ENCODE data around the gene SLC7A6. TPM values are rescaled to one million over a fixed set of nuclear protein-coding genes. Genes with fewer than 3 reads are reported as not detected.
A peak's percentile ranks its signal among the peaks of the same experiment; 100 is the strongest.

SLC7A6 gene
- total RNA-seq, 2 donors from 2014 or later: 99.8 to 131 TPM

DNA sequence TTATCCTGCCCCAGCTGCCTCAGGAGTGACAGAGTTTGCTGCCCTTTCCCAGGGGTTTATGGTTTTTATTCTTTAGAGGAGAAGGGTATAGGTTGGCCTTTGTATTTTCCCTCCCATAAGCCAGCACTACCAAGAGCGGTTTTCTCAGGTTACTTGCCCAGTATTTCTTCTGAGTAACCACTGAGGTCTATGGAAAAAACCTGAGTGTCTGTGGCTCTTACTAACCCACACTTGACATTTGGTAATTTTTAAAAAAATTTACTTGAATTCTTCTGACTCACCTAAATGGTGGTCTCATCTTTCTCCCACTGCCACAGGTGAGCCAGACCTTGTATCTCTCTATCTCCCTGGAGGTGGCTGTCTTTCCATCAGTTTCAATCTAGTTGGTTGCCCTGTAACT lies 6.0 kb downstream of the SLC7A6 start:
- H3K4me1 Mint-ChIP-seq (ENCODE audit: low read depth): peaks cover 95% of the 10 kb centered on the region
- H3K27ac Mint-ChIP-seq: peak overlapping the region; percentile 86
- peak; percentile 66 to 75 for ATAC-seq (replicated peaks in 1 of 2)
- H3K27me3 Mint-ChIP-seq (ENCODE audit: low read depth): no peaks in the 10 kb centered on the region
- DNase-seq: peak in 1 of 2 donors; percentile 35
- no peaks in the 10 kb centered on the region for H3K9me3 Mint-ChIP-seq
- peak overlapping the region; percentile 59 to 75 for H3K4me3 Mint-ChIP-seq
- H3K36me3 Mint-ChIP-seq (ENCODE audit: insufficient read depth in 2 of 2): peaks cover 15 to 32% of the 10 kb centered on the region in 2 donors

DNA sequence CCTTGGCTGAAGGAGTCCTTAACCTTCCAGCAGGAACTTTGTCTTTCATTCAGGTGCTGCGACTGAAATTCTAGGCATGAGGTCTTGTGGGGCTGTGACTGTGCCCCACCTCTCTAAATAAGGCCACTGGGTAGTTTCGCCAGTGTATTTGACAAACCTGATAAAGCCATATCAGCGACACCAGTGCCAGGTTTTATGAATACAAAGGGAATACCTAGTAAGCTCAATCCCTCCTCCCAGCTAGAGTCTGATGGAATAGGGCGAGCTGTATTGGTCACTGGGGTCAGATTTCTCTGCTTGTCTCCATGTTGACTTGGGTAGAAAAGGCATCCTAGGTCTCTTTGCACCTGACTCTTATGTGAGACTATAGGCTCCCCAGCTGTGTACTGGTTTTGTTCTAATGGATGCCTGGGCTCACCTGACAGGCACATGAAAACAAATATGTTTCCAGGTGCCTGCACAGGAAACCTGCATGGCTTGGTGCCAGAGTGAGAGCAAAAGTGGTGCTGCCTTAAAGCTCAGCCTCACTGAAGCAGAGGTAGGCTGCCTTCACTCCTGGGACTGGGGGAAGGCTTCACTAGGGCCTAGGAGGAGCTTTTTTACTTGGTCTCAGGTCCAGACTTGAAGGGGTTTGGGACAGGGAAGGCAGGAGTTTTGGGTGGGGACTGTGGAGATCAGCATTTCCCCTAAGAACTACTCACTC lies 8.3 kb downstream of the SLC7A6 start:
- Mint-ChIP-seq H3K4me3 (peak overlapping the region; percentile 78 to 84), H3K4me1 (ENCODE audit: low read depth) (peaks cover 92% of the 10 kb centered on the region), H3K36me3 (ENCODE audit: insufficient read depth in 2 of 2) (peaks cover 15 to 31% of the 10 kb centered on the region in 2 donors), H3K9me3 (no peaks in the 10 kb centered on the region), H3K27ac (peak overlapping the region; percentile 95), H3K27me3 (ENCODE audit: low read depth) (no peaks in the 10 kb centered on the region)
- no peak for ATAC-seq (replicated peaks in 1 of 2)
- DNase-seq: peak in 1 of 2 donors; percentile 24

DNA sequence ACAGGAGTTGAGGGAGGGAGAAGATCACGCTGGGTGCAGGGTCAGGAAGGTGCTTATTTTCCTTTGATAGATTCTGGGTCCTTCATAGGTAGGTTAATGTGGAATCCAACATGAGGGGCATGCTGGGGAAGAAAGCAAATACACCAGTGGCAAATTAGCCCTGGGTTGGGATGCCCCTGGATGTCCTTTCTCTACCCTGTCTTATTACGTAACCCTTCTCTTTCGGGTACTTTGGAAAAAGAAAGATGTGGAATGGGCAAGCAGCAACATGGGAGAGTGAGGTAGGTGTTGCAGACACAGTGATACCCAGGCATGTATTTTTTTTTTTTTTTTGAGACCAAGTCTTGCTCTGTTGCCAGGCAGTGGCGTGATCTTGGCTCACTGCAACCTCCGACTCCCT lies 9.1 kb downstream of the SLC7A6 start:
- Mint-ChIP-seq H3K4me3 (peak overlapping the region; percentile 78 to 84), H3K27me3 (ENCODE audit: low read depth) (no peaks in the 10 kb centered on the region), H3K27ac (peak overlapping the region; percentile 95), H3K36me3 (ENCODE audit: insufficient read depth in 2 of 2) (peaks cover 15 to 33% of the 10 kb centered on the region in 2 donors), H3K9me3 (no peaks in the 10 kb centered on the region), H3K4me1 (ENCODE audit: low read depth) (peaks cover 84% of the 10 kb centered on the region)
- no peak for DNase-seq
- ATAC-seq (replicated peaks in 1 of 2): no peak

DNA sequence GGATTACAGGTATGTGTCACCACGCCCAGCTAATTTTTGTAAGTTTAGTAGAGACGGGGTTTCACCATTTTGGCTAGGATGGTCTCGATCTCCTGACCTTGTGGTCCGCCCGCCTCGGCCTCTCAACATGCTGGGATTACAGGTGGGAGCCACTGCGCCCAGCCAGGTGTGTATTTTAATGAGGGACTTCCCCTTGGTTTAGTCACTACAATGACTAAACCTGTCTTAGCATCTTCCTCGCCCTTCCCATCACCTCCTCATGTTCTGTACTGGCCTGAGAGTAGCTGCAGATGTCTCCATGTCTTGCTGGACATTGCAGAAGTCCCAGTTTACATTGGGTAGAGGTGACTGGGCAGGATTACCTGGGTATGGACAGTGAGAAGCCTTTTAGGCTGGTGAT lies 9.6 kb downstream of the SLC7A6 start:
- ATAC-seq (replicated peaks in 1 of 2): no peak
- Mint-ChIP-seq H3K36me3 (ENCODE audit: insufficient read depth in 2 of 2) (peaks cover 15 to 33% of the 10 kb centered on the region in 2 donors), H3K4me3 (peak overlapping the region; percentile 78 to 84), H3K4me1 (ENCODE audit: low read depth) (peaks cover 81% of the 10 kb centered on the region), H3K27me3 (ENCODE audit: low read depth) (no peaks in the 10 kb centered on the region), H3K27ac (peak overlapping the region; percentile 88), H3K9me3 (no peaks in the 10 kb centered on the region)
- DNase-seq: no peak

DNA sequence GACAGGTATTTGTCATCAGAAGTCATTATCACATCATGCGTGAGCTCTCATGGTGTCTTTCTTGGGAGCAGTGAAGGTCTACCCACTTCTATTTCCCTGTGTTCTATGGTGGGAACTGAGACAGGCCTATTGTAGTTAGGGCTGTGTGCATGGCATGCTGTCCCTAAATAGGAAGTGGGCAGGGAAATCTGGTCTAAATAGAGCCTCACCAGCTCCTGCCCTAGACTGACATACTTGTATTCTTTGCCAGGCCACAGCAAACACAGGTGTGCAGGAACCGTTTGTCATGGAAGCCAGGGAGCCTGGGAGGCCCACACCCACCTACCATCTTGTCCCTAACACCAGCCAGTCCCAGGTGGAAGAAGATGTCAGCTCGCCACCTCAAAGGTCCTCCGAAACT lies 10.1 kb downstream of the SLC7A6 start:
- Mint-ChIP-seq H3K4me3 (peak overlapping the region; percentile 78 to 84), H3K9me3 (no peaks in the 10 kb centered on the region), H3K27ac (peak overlapping the region; percentile 88), H3K27me3 (ENCODE audit: low read depth) (no peaks in the 10 kb centered on the region), H3K4me1 (ENCODE audit: low read depth) (peaks cover 80% of the 10 kb centered on the region), H3K36me3 (ENCODE audit: insufficient read depth in 2 of 2) (peaks cover 12 to 30% of the 10 kb centered on the region in 2 donors)
- no peak for ATAC-seq (replicated peaks in 1 of 2)
- no peak for DNase-seq

DNA sequence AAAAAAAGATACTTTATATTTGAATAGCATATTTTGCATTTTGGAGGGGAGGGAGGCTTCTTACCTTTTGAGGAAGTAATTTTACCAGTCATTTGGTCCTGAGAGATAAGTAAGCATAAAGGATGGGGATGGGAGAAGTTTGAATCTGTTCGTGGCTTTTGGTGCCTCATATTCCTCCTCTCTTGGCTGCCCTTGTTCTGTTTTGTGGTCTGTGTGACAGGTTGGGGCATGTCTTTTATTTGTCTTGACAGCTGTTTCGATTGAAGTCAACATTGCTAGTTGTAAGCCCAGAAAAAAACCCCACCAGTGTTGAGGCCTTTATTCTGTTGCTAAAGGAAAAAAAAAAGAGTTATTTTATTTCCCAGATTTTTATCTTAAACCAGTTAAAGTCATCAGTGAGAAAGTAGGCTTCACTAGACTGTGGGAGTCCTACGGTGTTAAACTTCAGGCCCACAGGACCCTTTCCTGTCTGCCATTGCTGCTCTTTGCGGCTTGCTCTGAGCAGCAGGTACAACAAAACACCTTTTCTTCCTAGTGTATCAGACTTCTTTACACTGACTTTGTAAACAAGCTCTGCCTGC lies 11.4 kb downstream of the SLC7A6 start:
- peak overlapping the region; percentile 95 for H3K27ac Mint-ChIP-seq
- H3K4me3 Mint-ChIP-seq: peak overlapping the region; percentile 42 to 53
- H3K27me3 Mint-ChIP-seq (ENCODE audit: low read depth): no peaks in the 10 kb centered on the region
- peak; percentile 89 to 90 for ATAC-seq (replicated peaks in 1 of 2)
- DNase-seq: peak; percentile 55 to 66
- no peaks in the 10 kb centered on the region for H3K9me3 Mint-ChIP-seq
- peaks cover 12 to 35% of the 10 kb centered on the region in 2 donors for H3K36me3 Mint-ChIP-seq (ENCODE audit: insufficient read depth in 2 of 2)
- peaks cover 76% of the 10 kb centered on the region for H3K4me1 Mint-ChIP-seq (ENCODE audit: low read depth)

DNA sequence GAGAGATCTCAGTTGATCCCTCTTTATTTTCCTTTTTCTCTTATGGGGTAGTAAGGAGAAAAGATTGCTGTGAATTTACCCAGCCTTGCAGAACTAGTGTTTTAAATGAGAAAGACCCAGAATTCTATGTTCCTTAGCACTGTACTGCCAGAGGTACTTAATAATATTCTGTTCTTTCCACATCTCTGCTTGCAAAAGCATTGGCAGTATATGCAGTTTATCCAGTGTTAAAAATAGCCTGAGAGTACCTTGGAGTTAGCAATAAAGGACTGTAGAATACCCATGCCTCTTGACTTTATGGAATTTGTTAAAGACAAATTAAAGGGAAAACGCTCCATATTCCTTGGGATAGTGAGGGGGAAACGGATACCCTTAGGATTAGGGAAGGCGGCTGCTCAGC lies 11.9 kb downstream of the SLC7A6 start:
- peak in 1 of 2 donors; percentile 2 for ATAC-seq (replicated peaks in 1 of 2)
- no peaks in the 10 kb centered on the region for H3K9me3 Mint-ChIP-seq
- peak overlapping the region; percentile 95 for H3K27ac Mint-ChIP-seq
- no peak for DNase-seq
- H3K36me3 Mint-ChIP-seq (ENCODE audit: insufficient read depth in 2 of 2): peaks cover 12 to 33% of the 10 kb centered on the region in 2 donors
- peak overlapping the region; percentile 42 to 53 for H3K4me3 Mint-ChIP-seq
- peaks cover 76% of the 10 kb centered on the region for H3K4me1 Mint-ChIP-seq (ENCODE audit: low read depth)
- H3K27me3 Mint-ChIP-seq (ENCODE audit: low read depth): no peaks in the 10 kb centered on the region

DNA sequence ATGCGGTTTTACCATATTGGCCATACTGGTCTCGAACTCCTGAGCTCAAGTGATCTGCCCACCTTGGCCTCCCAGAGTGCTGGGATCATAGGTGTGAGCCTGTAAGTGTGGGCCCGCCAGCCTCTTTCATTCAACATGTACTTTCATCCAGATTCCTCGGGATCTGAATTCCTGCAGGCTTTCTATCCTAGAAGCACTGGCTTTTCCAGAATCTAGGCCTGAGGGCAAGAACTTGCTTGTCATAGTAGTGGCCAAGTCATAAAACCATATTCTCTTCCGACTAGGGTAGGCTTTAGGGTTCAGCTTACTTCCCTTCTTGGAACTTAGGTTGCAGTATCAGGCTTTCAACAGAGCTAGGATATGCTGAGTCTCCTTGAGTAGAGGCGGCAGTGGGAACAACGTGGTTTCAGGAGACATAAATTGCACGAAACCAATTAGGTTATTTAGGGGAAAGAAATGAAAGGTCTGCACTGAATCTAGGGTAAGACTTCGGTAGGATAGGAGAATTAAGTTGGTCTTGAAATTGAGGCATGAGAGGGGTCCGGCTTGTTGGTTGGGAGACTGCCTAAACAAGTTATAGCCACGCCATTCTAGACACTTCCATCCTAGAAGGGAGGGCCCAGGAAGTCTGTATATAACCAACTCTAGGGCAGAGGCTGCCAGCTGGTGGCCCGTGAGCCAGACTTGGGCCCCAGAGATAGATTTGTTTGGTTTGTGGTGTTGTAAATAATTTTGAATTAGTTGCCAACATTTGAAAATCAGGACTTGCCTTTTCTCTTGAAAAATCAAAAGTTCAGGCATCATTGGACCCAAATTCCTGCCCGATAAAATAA lies 15.6 kb downstream of the SLC7A6 start:
- Mint-ChIP-seq H3K9me3 (no peaks in the 10 kb centered on the region), H3K36me3 (ENCODE audit: insufficient read depth in 2 of 2) (peaks cover 6 to 22% of the 10 kb centered on the region in 2 donors), H3K4me3 (no peak overlapping the region), H3K4me1 (ENCODE audit: low read depth) (peaks cover 76% of the 10 kb centered on the region), H3K27ac (peak overlapping the region; percentile 82), H3K27me3 (ENCODE audit: low read depth) (no peaks in the 10 kb centered on the region)
- ATAC-seq (replicated peaks in 1 of 2): no peak
- DNase-seq: no peak

DNA sequence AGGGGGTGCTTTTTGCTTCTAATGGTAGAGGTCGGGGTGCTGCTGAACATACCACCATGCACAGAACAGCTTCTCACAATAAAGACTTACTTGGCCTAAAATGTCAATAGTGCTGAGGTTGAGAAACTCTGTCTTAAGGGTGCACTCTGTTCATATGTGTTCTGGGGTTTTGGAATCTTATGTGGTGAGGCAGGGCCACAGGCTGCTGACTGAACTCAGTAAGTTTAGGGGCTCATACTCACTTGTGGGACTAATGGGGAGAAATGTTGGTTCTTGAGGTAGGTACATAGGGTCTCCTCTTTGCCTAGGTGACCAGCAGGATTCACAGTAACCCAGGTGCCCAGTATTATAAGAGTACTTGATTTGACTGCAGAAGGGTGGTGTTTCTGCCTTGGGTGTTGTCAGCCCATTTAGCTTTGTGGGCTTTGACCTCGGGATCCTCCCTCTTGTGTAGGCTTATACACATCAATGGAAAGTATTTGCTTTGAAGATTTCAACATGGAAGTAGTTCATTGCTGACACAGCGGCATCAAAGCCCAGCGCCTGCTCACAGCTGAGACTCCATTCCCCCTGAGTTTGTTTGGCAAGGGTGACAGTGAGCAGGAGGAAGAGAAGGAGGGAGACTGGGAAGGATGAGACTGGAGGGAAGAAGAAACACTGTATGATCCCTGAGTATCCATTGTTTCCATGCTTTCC lies 17.2 kb downstream of the SLC7A6 start:
- H3K4me1 Mint-ChIP-seq (ENCODE audit: low read depth): peaks cover 76% of the 10 kb centered on the region
- H3K4me3 Mint-ChIP-seq: peak overlapping the region; percentile 0 to 44
- H3K27me3 Mint-ChIP-seq (ENCODE audit: low read depth): no peaks in the 10 kb centered on the region
- H3K36me3 Mint-ChIP-seq (ENCODE audit: insufficient read depth in 2 of 2): peaks cover 8 to 26% of the 10 kb centered on the region in 2 donors
- DNase-seq: no peak
- peak; percentile 47 to 67 for ATAC-seq (replicated peaks in 1 of 2)
- peak overlapping the region; percentile 79 for H3K27ac Mint-ChIP-seq
- H3K9me3 Mint-ChIP-seq: no peaks in the 10 kb centered on the region

DNA sequence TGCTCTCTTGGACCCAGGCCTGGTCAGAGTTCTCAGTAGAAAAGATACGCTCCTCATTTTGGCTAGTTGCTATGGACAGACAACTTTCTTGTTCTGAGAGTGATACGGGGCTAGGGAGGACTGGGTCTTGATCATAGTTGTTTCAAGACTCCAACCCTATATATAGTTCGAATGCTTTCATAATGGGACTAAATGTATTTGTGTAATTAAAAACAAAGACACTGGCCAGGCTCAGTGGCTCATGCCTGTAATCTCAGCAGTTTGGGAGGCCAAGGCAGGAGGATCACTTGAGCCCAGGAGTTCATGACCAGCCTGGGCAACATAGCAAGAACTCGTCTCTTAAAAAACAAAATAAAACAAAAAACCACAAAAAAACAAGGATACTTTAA lies 17.7 kb downstream of the SLC7A6 start:
- Mint-ChIP-seq H3K36me3 (ENCODE audit: insufficient read depth in 2 of 2) (peaks cover 10 to 30% of the 10 kb centered on the region in 2 donors), H3K4me1 (ENCODE audit: low read depth) (peaks cover 77% of the 10 kb centered on the region), H3K9me3 (no peaks in the 10 kb centered on the region), H3K27me3 (ENCODE audit: low read depth) (no peaks in the 10 kb centered on the region), H3K27ac (peak overlapping the region; percentile 79), H3K4me3 (peak overlapping the region; percentile 0 to 44)
- ATAC-seq (replicated peaks in 1 of 2): no peak
- DNase-seq: no peak

DNA sequence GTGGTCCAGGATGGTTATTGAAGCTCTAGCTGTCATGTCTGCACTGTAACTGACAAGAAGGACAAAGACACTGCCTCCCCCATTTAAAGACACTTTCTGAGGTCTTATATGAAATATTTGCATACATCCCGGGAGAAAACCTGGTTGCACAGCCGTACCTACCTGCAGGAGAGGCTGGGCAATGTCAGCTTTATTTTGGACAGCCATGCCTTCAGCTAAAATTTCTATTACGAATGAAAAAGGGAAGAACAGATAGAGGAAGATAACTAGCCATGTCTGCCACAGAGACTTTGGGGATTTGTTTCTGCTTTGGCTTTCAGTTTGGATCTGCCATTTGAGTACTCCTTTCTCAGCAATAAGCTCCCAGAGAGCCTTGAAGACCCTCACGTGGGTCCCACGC lies 19.0 kb downstream of the SLC7A6 start:
- H3K4me3 Mint-ChIP-seq: peak overlapping the region; percentile 48 to 77
- peaks cover 12 to 39% of the 10 kb centered on the region in 2 donors for H3K36me3 Mint-ChIP-seq (ENCODE audit: insufficient read depth in 2 of 2)
- no peaks in the 10 kb centered on the region for H3K9me3 Mint-ChIP-seq
- H3K4me1 Mint-ChIP-seq (ENCODE audit: low read depth): peaks cover 90% of the 10 kb centered on the region
- no peak for ATAC-seq (replicated peaks in 1 of 2)
- DNase-seq: no peak
- peak overlapping the region; percentile 95 for H3K27ac Mint-ChIP-seq
- H3K27me3 Mint-ChIP-seq (ENCODE audit: low read depth): no peaks in the 10 kb centered on the region

DNA sequence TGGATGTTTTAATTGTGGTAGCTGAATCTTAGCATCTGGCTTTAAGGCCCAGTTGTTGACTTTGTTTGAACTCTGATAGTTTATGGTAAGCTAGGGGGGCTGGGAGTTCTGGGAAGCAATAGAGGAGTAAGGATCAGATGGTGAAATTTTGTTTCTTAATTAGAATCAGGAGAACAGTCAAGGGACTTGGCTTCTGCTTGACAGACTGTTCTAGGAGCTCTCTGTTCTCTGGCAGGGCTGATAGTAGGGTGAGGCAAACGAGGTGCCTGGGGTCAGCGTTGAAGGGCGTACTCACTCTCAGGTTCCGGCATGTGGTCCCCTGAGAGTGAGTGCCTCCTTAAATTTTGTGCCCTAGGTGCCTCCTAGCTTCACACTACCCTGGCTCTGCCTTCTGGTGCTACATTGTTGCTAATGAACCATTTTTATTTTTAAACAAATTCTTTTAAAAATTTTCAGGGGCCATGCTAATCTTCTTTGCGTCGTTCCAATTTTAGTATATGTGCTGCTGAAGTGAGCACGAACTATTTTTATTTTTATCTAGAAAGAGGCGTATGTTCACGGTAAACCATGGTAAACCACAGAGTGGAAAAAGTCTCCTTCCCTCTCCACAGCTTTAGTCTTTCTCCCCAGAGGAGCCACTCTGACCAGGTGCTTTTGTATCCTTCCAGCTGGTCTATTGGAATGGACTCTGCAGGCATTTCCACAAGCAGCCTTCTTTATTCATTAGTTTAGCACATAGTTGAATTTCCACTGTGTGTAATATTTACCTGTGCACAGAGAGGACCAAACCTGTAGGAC lies 19.7 kb downstream of the SLC7A6 start:
- no peaks in the 10 kb centered on the region for H3K27me3 Mint-ChIP-seq (ENCODE audit: low read depth)
- ATAC-seq (replicated peaks in 1 of 2): peak; percentile 20 to 39
- H3K27ac Mint-ChIP-seq: peak overlapping the region; percentile 95
- peaks cover 12 to 39% of the 10 kb centered on the region in 2 donors for H3K36me3 Mint-ChIP-seq (ENCODE audit: insufficient read depth in 2 of 2)
- H3K4me3 Mint-ChIP-seq: peak overlapping the region; percentile 48 to 77
- no peaks in the 10 kb centered on the region for H3K9me3 Mint-ChIP-seq
- peaks cover 96% of the 10 kb centered on the region for H3K4me1 Mint-ChIP-seq (ENCODE audit: low read depth)
- no peak for DNase-seq

All from activated T-cell treated with anti-CD3 and anti-CD28 coated beads, Interleukin-2, amount 50 U/mL, for 72 hours (primary cell).